Psoas muscle (tissue), 8 donors: ENCODE measurements around the gene SHROOM1. TPM values are rescaled to one million over a fixed set of nuclear protein-coding genes. Genes with fewer than 3 reads are reported as not detected.

Experiments used
- ATAC-seq, 4 donors: fragments of 200-7000 bp; cut with Tn5 transposase; one replicate each; pipeline ENCODE4 v1.9.1; 2020; ENCODE audit warnings: moderate library complexity in 3 of 4, mild to moderate bottlenecking in 2 of 4
- DNase-seq, 2 donors: peaks; one replicate each; pipeline ENCODE4 v3.0.0-alpha.2; 2020
- H3K27ac ChIP-seq: fragments of 200-600 bp; one replicate; pipeline ENCODE4 v1.8.0; 2022
- H3K27me3 ChIP-seq, 3 donors: fragments of 200-600 bp in 1 of 3; one replicate each; pipeline versions ENCODE4 v1.6.1 to v1.8.0; 2013 to 2022; ENCODE audit warnings: low read length in 2 of 3, mild to moderate bottlenecking in 2 of 3, moderate library complexity in 1 of 3; ENCODE audit not compliant: insufficient read depth in 3 of 3
- H3K36me3 ChIP-seq, 2 donors: fragments of 200-600 bp in 1 of 2; one replicate each; pipeline versions ENCODE4 v1.6.1 to v1.8.0; 2013 to 2022; ENCODE audit warnings: low read depth in 1 of 2, mild to moderate bottlenecking in 1 of 2, moderate library complexity in 1 of 2; ENCODE audit not compliant: insufficient read depth in 1 of 2
- H3K4me1 ChIP-seq: fragments of 200-600 bp; one replicate; pipeline ENCODE4 v1.8.0; 2022
- H3K4me3 ChIP-seq: fragments of 200-600 bp; one replicate; pipeline ENCODE4 v1.8.0; 2022; ENCODE audit warnings: mild to moderate bottlenecking
- H3K9me3 ChIP-seq: fragments of 200-600 bp; one replicate; pipeline ENCODE4 v1.8.0; 2022
- WGBS, 3 donors: extraction: QIAGEN DNeasy Blood & Tissue Kit; methylation state at CpG; one replicate each; pipeline versions ENCODE4 v1.1.6 to v1.1.7; 2013; 5-methylcytosine and 5-hydroxymethylcytosine counted together
- intact Hi-C, 2 donors: fragments of 100-400 bp; cut with DNase I; formaldehyde crosslinking; loops; one replicate each; pipeline versions ENCODE4 v1.11.0 to v1.14.2; 2022
- polyA plus RNA-seq, 3 donors: library from polyadenylated mRNA; stranded (reverse); fragments of 200-250 nt; gene quantifications; one replicate each; pipeline ENCODE4 v1.2.3, GENCODE V29; 2013
- total RNA-seq, 4 donors: library from RNA; stranded (reverse); fragmentation: NEBNext Ultra II Directional in 2 of 4; extraction: Animal tissue kit (Norgen Biotek cat#: 25700) in 2 of 4; gene quantifications; one replicate each; pipeline versions ENCODE4 v1.2.1 to v1.2.4, GENCODE V29; 2021 to 2023
- TF ChIP-seq, protein P1 (sequence below): fragments of 200-600 bp; IDR thresholded peaks from one replicate; pipeline ENCODE4 v1.8.0; 2022; ENCODE audit warnings: antibody characterized with exemption
- donor health status: healthy with polysubstance abuse.
- donor health status: DM: no; HTN: no; CAD: no; lungs with moderate emphysema.
- donor health status: Bipolar disorder and iron deficiency.
- donor health status: healthy.
- donor health status: DM: yes; HTN: yes; CAD: no.
- donor health status: DM: no; HTN: no; CAD: no.
- donor health status: DM: no; HTN: no; CAD: no.
- donor health status: DM: yes; HTN: yes; CAD: no.

The SHROOM1 gene
- total and polyA plus RNA-seq, 7 donors: 0.66 to 2.3 (median 1.5) TPM

DNA sequence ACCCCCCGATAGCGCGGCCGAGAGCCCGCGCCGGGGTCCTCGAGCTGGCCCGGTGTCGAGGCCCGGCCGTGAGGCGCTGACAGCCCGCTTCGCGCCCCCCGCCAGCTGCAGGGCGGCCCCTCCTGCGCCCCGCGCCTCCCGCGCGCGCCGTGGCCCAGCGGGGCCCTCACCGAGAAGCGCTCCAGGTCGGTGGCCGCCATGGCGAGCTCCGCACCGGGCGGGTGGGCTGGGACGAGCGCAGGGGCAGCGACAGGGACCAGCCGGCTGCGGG lies 53.6 kb downstream of the SHROOM1 start:
- ATAC-seq (peak in 3 of 4 donors; percentile 4 to 25 (median 15)), DNase-seq (no peak)
- no peaks in the 10 kb centered on the region for H3K27me3 ChIP-seq
- H3K9me3 ChIP-seq: no peaks in the 10 kb centered on the region
- H3K4me3 ChIP-seq: peak overlapping the region; percentile 94
- H3K27ac ChIP-seq: peak overlapping the region; percentile 72
- 0 to 2% (median 0%) methylated on average over 9 to 40 of the region's 40 CpGs for WGBS, 3 donors
- intact Hi-C loops: no loop called here
- H3K4me1 ChIP-seq: peaks cover 5% of the 10 kb centered on the region
- TF ChIP-seq, protein P1, sequence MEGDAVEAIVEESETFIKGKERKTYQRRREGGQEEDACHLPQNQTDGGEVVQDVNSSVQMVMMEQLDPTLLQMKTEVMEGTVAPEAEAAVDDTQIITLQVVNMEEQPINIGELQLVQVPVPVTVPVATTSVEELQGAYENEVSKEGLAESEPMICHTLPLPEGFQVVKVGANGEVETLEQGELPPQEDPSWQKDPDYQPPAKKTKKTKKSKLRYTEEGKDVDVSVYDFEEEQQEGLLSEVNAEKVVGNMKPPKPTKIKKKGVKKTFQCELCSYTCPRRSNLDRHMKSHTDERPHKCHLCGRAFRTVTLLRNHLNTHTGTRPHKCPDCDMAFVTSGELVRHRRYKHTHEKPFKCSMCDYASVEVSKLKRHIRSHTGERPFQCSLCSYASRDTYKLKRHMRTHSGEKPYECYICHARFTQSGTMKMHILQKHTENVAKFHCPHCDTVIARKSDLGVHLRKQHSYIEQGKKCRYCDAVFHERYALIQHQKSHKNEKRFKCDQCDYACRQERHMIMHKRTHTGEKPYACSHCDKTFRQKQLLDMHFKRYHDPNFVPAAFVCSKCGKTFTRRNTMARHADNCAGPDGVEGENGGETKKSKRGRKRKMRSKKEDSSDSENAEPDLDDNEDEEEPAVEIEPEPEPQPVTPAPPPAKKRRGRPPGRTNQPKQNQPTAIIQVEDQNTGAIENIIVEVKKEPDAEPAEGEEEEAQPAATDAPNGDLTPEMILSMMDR: no peak
- no peaks in the 10 kb centered on the region for H3K36me3 ChIP-seq

DNA sequence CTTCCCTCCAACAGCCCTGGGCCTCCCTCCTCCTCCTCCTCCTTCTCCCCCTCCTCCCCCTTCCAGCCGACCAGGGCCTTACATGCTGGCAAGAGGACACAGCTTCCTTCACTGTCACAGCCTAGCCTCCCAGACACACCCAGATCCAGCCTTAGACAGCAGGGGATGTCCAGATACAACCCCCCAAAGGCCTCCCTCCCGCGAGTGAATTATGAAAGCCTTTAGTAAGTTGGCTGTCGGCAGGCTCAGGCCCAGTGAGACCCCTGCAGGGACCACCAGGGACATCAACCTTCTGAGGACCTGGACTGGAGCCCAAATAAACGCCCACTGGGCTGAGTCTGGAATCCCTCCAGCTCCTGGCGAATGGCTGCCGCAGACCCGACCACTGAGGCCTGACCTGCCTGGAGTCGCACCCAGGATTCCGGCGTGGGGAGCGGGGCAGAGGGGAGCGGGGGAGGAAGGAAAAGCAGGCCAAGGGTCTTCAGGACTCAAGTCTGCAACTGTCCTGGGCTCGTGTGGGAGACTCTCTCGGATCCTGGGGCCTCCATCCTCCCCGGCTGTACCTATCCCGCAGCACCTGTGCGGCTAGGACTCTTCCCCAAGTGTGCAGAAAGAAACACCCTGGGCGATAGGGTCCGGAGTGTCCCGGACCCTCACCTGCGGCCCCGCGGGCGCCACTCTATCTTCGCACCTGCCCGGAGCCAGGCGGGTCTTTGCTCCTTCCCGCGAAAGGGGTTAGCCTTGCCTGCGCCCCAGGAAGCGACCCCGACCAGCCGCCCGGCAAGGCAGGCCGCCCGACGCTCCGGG lies 54.1 kb downstream of the SHROOM1 start:
- 5 to 9% (median 7%) methylated on average over 29 to 39 of the region's 39 CpGs for WGBS, 3 donors

DNA sequence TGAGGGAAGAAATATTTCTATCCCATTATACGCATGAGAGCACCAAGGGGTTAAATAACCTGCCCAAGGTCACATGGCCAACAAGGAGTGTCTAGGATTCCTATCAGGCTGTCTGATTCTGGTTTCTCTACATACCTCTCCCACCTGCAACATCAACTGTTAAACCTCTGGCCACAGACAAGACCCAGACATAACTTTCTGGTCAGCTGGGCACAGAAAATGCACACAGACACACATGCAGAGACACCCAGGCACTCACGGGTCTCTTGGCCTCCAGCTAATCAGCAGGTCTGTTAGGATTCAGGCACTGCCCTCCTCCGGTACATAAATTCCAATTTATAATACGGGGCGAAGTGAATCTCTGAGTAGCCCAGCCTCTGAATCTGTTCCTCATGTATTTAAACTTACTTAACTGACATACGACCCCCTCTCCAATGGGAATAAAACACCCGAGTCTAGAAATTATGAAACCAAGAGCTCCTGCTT lies 54.9 kb downstream of the SHROOM1 start:
- ATAC-seq (no peak), DNase-seq (no peak)
- no peaks in the 10 kb centered on the region for H3K36me3 ChIP-seq
- peaks cover 6% of the 10 kb centered on the region for H3K4me1 ChIP-seq
- WGBS, 3 donors: 52 to 72% (median 55%) methylated on average over 7 of the region's 7 CpGs
- TF ChIP-seq, protein P1: no peak
- no peaks in the 10 kb centered on the region for H3K9me3 ChIP-seq
- intact Hi-C loops: no loop called here
- H3K27ac ChIP-seq: no peak overlapping the region
- no peaks in the 10 kb centered on the region for H3K27me3 ChIP-seq
- peak overlapping the region; percentile 94 for H3K4me3 ChIP-seq

More for the DNA sequence above, 54.1 kb downstream of the SHROOM1 start:
- Histone ChIP-seq H3K27me3 (no peaks in the 10 kb centered on the region), H3K36me3 (no peaks in the 10 kb centered on the region), H3K4me3 (peak overlapping the region; percentile 94), H3K9me3 (no peaks in the 10 kb centered on the region), H3K27ac (peak overlapping the region; percentile 72), H3K4me1 (peaks cover 6% of the 10 kb centered on the region)
- ATAC-seq (peak in 2 of 4 donors; percentile 33 to 41), DNase-seq (peak; percentile 33 to 64)
- TF ChIP-seq, protein P1: no peak
- intact Hi-C loops: no loop called here

DNA sequence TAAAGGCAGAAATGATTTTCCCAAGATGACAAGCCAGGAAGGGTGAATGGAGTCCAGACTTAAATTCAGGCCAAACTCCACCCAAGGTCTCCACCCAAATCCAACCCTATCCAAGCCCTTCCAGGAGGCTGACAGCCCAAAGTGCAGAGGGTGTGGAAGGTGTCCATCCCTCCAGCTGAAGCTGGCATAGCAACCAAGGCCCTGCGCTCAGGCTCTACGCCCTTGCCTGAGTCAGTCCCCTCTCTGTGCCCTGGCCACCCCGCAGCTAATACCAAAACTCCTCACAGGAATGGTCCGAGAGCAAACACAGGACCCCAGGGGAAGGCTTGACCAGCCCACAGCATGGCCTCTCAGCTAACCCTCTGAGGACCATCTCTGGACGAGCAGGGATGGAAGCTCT lies 55.6 kb downstream of the SHROOM1 start:
- TF ChIP-seq, protein P1: no peak
- H3K36me3 ChIP-seq: no peaks in the 10 kb centered on the region
- no peak overlapping the region for H3K27ac ChIP-seq
- DNase-seq (peak in 1 of 2 donors; percentile 33), ATAC-seq (no peak)
- H3K4me3 ChIP-seq: peak overlapping the region; percentile 94
- H3K9me3 ChIP-seq: no peaks in the 10 kb centered on the region
- H3K4me1 ChIP-seq: peaks cover 6% of the 10 kb centered on the region
- H3K27me3 ChIP-seq: no peaks in the 10 kb centered on the region
- 56 to 81% (median 63%) methylated on average over 5 of the region's 5 CpGs for WGBS, 3 donors
- intact Hi-C loops: no loop called here

DNA sequence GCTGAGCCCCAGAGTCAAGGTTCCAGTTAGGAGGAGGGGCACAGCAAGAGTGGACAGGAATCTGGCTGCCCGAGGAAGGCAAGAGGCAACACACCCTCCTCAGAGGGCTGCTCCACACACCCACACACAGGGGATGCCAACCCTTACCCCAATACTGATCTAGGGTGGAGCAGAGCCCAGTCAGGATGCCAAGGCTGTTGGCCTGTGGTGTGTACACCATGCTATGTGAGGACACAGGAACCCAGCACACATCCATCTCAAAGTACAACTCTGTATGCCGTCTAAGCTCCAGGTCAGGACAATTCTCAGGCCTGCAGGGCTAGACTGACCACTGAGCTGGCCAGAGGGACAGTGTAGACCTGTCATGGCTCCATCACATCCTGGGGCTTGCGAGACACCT lies 56.0 kb downstream of the SHROOM1 start:
- Histone ChIP-seq H3K4me1 (peaks cover 6% of the 10 kb centered on the region), H3K4me3 (no peak overlapping the region), H3K27ac (no peak overlapping the region), H3K9me3 (no peaks in the 10 kb centered on the region), H3K27me3 (no peaks in the 10 kb centered on the region), H3K36me3 (no peaks in the 10 kb centered on the region)
- ATAC-seq (no peak), DNase-seq (no peak)
- TF ChIP-seq, protein P1: no peak
- intact Hi-C loops: no loop called here
- WGBS, 3 donors: 41 to 64% (median 44%) methylated on average over 3 of the region's 3 CpGs
